ENCODE results near the gene ADAMTS17. TPM values are rescaled to one million over a fixed set of nuclear protein-coding genes. Genes with fewer than 3 reads are reported as not detected.

ADAMTS17 gene
- total RNA-seq, 1 donor from 2014 or later: 1.4 TPM

DNA sequence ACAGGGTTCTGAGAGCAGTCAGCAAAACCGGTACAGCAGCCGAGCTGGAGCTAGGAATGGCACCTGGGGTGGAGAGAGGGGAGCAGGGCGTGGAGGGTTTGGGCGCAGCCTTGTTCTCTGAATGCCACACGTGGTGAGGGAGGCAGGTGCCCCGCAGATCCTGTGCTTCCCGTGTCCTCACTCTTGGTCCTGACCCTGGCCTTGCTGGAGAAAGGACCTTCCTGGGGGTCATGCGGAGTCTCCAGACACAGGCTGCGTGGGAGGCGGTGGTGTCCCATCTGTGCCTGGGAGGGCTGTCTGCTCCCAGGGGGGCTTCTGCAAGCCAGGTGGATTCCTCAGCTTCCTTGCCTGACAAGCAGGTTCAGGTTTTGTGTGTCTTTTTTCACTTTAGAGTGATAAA, 363.8 kb downstream of the ADAMTS17 start:
- intact Hi-C loops (cut with DNase I): no loop called here
- ATAC-seq: no peak
- DNase-seq (ENCODE audit: missing footprints): peak; percentile 40

DNA sequence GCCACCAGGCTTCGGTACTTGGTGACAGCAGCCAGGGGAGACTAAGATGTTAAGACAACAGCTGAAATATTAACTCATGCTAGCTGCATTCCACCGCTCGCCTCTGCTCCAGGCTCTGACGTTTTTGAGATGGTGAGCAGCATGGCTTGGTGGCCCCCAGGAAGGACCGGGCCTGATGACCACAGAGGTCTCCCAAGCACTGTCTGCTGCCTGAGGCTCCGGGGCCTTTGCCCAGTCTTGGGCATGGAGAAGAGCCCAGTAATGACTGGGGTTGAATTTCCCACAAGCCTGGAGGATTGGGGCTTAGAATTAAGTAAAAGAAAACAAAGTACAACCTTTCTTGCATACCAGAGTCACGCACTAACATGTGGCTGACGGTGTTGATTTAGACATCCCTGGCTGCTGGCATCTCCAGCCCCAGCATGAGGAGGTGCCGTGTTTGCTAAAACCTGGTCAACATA, 364.9 kb downstream of the ADAMTS17 start:
- DNase-seq (ENCODE audit: missing footprints) (no peak), ATAC-seq (no peak)
- intact Hi-C loops (cut with DNase I): no loop called here

DNA sequence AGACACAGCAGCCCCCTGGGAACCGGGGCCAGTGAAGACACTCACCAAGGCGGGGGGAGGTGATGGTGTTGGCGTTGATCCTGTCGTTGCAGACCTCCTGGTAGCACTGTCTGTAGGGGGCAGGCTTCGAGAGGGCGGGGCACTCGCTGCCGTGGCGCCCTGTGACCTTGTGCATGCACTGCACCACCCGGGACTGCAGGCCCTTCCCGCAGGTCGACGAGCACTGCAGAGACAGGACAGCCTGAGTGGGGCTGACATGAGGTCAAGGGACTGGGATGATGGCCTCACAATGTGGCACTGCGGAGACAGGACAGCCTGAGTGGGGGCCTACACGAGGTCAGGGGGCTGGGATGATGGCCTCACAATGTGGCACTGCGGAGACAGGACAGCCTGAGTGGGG, 365.8 kb downstream of the ADAMTS17 start:
- ATAC-seq: no peak
- intact Hi-C loops (cut with DNase I): no loop called here
- no peak for DNase-seq (ENCODE audit: missing footprints)

GRCh38 chr15:99974246-99974645, 367.5 kb downstream of the ADAMTS17 start:
- DNase-seq (ENCODE audit: missing footprints) (no peak), ATAC-seq (no peak)
- intact Hi-C loops (cut with DNase I): no loop called here

DNA sequence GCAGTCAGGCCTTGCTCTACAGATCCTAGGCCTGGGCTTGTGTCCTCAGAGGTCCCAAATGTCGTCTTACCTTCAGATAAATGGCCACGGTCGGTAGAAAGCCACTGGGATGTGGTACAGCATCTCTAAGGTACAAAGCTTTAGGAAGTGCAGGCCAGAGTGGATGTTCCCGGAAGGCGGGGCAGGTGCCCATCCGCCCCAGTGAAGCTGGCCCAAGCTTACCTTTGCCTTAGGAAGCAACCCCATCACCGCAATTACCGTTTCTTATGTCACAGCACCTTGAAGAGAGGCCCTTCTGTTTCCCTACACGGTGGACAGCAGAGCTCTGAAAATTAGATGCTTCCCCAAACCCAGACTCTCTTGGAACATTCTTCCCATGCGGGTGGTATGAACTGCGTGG, 368.4 kb downstream of the ADAMTS17 start:
- ATAC-seq: no peak

GRCh38 chr15:99970891-99971430, 370.8 kb downstream of the ADAMTS17 start:
- DNase-seq (ENCODE audit: missing footprints) (no peak), ATAC-seq (no peak)
- intact Hi-C loops (cut with DNase I): no loop called here

More for the DNA sequence above, 368.4 kb downstream of the ADAMTS17 start:
- DNase-seq (ENCODE audit: missing footprints): no peak
- intact Hi-C loops (cut with DNase I): no loop called here

- ATAC-seq: no peak
- intact Hi-C loops (cut with DNase I): loop anchor here (10.0 kb wide), 1 partner anchor 365 kb away; no protein-coding TSS in a partner anchor
These were observed 372.4 kb downstream of the ADAMTS17 start for GRCh38 chr15:99969261-99969920.

DNA sequence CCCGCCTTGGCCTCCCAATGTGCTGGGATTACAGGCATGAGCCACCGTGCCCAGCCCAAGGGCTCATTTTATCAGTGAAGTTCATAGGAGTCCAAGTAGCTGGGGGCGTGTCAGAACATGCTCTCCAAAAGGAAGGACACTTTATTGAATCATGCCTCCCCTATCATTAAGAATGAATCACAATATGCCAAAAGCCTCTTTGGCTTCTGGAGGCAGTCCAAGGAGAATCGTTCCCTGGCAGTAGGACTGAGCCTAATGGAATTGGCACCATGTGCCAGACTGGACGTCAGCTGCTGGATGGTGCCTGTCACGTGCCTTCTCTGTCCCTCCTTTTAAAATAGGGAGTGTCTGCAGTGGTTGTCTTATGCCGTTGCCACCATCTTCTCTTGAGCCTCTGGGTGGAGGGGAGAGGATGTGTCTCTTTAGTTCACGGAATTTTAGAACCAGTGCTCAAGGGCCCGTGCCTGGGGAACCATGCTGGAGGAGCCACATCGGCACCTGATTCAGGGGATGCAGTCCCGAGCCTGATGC, 373.9 kb downstream of the ADAMTS17 start:
- no peak for DNase-seq (ENCODE audit: missing footprints)
- intact Hi-C loops (cut with DNase I): loop anchor here (10.0 kb wide), 1 partner anchor 367 kb away; no protein-coding TSS in a partner anchor
- peak; percentile 43 for ATAC-seq

More at GRCh38 chr15:99969261-99969920, 372.4 kb downstream of the ADAMTS17 start:
- no peak for DNase-seq (ENCODE audit: missing footprints)

GRCh38 chr15:99966815-99967214, 375.0 kb downstream of the ADAMTS17 start:
- intact Hi-C loops (cut with DNase I): loop anchor here (10.0 kb wide), 1 partner anchor 368 kb away; no protein-coding TSS in a partner anchor
- ATAC-seq (no peak), DNase-seq (ENCODE audit: missing footprints) (no peak)

- no peak for DNase-seq (ENCODE audit: missing footprints)
- intact Hi-C loops (cut with DNase I): loop anchor here (10.0 kb wide), 1 partner anchor 369 kb away; no protein-coding TSS in a partner anchor
- ATAC-seq: no peak
These were observed 376.4 kb downstream of the ADAMTS17 start for GRCh38 chr15:99965376-99965775.

- no peak for ATAC-seq
- no peak for DNase-seq (ENCODE audit: missing footprints)
- intact Hi-C loops (cut with DNase I): loop anchor here (5.0 to 10.0 kb wide), 2 partner anchors 193 to 371 kb away; no protein-coding TSS in a partner anchor
These were observed 377.8 kb downstream of the ADAMTS17 start for GRCh38 chr15:99963976-99964375.

GRCh38 chr15:99963096-99963825, 378.5 kb downstream of the ADAMTS17 start:
- ATAC-seq: no peak
- no peak for DNase-seq (ENCODE audit: missing footprints)
- intact Hi-C loops (cut with DNase I): loop anchor here (5.0 to 10.0 kb wide), 2 partner anchors 194 to 372 kb away; no protein-coding TSS in a partner anchor

- intact Hi-C loops (cut with DNase I): loop anchor here (5.0 to 10.0 kb wide), 2 partner anchors 195 to 373 kb away; no protein-coding TSS in a partner anchor
- no peak for ATAC-seq
- no peak for DNase-seq (ENCODE audit: missing footprints)
These were observed 379.7 kb downstream of the ADAMTS17 start for GRCh38 chr15:99962006-99962561.

DNA sequence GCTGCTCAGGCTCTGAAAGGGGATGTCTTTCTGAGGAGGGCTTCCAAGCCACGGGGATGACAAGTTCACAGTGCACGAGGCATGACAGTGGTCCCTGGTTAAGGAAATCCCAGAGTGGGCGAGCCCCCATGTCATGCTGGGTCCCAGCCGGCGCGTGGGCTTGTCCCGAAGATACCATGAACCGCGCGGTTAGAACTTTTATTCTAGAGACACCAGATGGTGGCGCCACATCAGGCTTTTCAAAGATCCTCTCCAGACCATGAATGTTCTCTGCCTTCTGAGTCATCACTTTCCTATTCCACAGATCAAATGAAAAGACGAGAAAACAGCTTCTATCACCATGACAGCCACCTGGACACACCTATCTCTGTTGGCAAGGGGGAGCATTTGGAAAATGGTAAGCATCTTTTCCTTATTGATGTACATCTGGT, 380.7 kb downstream of the ADAMTS17 start:
- ATAC-seq: peak; percentile 70
- intact Hi-C loops (cut with DNase I): loop anchor here (5.0 to 10.0 kb wide), 2 partner anchors 196 to 374 kb away; no protein-coding TSS in a partner anchor
- DNase-seq (ENCODE audit: missing footprints): no peak

GRCh38 chr15:99959326-99959725, 382.4 kb downstream of the ADAMTS17 start:
- ATAC-seq: no peak
- intact Hi-C loops (cut with DNase I): no loop called here

DNA sequence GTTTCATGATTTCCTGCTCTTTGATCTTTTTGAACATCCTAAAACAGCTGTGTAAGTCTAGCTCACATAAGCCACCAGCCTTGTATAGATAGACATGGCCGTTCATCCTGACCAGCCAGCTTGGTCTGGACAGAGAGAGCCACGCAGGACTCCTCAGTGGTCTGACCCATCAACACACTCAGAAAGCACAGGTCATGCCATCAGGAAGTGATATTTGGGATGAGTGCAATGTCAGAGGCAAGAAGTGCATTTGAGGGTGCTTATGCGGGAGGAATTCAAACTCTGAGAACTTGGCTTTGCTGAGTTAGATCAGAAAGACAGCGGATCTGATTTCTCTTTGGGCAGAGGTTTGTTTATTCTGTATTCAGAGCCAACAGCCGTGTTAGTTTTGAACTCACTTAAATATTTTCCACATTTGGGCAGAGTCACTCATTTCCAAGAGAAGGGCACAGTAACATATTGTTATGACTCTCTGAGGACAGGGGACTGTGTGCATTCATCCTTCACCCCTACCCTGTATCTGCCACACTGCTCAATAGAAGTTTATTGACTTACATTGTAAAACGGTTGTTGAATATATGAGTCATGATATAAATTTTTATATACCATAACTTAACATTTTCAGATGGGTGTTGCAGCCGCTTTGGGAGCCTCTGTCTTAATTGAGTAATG, 383.2 kb downstream of the ADAMTS17 start:
- DNase-seq (ENCODE audit: missing footprints) (no peak), ATAC-seq (no peak)
- intact Hi-C loops (cut with DNase I): no loop called here

More at GRCh38 chr15:99959326-99959725, 382.4 kb downstream of the ADAMTS17 start:
- DNase-seq (ENCODE audit: missing footprints): no peak

- intact Hi-C loops (cut with DNase I): no loop called here
- no peak for ATAC-seq
These were observed 384.1 kb downstream of the ADAMTS17 start for GRCh38 chr15:99957642-99958013.

More at GRCh38 chr15:99957642-99958013, 384.1 kb downstream of the ADAMTS17 start:
- DNase-seq (ENCODE audit: missing footprints): no peak
